Measurements from ENCODE around the gene UBE2O. TPM values are rescaled to one million over a fixed set of nuclear protein-coding genes. Genes with fewer than 3 reads are reported as not detected.

UBE2O gene
- total RNA-seq, 1 donor from 2014 or later, result 18.1 TPM

DNA sequence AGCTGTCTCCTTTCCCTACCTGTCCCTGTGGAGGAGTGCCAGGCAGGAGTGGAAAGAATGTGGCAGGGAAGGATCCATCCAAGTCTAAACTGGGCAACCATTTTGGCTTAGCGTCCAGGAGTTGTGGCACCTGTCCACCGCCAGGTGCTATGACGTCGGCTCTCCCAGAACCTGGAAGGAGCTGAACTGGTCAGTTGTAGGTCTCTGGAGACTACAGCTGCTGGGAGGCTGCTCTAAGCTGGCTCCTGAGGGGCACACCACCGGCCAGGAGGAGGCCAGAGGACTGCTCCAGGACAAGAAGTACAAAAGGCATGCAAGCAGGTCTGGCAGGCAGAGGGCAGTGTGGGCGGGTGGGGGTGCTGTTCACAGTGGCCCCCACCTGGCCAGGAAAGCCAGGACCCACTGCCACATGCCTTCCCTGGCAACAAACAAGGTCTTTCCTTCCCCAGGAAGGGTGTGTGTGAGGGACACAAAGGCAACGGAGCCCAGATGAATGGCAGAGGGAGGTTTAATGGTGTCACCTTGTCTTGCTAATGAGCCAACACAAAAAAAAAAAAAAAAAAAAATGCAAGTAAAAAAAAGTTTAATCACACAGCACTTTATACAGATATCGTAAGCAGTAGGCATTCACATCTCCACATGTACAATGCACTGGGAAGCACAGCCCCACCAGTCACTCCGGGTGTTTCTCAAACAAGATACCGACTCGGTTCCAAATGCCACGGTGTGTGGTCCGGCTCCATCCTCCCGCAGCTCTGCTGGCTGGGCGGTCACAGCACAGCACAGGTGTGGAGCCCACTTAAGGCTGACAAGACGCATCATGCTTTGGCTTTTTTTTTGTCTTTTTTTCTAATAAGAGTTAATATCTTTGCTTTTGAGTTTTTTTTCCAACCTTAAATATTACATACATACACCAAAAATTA is 63.7 kb downstream of the UBE2O start:
- DNase-seq, result peak; percentile 16

DNA sequence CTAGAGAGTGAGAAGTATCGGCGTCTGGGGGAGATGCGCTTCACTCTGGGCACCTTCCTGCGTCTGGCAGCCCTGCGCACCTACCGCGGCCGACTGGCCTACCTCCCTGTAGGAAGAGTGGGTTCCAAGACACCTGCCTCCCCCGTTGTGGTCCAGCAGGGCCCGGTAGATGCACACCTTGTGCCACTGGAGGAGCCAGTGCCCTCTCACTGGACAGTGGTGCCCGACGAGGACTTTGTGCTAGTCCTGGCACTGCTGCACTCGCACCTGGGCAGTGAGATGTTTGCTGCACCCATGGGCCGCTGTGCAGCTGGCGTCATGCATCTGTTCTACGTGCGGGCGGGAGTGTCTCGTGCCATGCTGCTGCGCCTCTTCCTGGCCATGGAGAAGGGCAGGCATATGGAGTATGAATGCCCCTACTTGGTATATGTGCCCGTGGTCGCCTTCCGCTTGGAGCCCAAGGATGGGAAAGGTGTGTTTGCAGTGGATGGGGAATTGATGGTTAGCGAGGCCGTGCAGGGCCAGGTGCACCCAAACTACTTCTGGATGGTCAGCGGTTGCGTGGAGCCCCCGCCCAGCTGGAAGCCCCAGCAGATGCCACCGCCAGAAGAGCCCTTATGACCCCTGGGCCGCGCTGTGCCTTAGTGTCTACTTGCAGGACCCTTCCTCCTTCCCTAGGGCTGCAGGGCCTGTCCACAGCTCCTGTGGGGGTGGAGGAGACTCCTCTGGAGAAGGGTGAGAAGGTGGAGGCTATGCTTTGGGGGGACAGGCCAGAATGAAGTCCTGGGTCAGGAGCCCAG is 65.8 kb downstream of the UBE2O start:
- no peak for DNase-seq

DNA sequence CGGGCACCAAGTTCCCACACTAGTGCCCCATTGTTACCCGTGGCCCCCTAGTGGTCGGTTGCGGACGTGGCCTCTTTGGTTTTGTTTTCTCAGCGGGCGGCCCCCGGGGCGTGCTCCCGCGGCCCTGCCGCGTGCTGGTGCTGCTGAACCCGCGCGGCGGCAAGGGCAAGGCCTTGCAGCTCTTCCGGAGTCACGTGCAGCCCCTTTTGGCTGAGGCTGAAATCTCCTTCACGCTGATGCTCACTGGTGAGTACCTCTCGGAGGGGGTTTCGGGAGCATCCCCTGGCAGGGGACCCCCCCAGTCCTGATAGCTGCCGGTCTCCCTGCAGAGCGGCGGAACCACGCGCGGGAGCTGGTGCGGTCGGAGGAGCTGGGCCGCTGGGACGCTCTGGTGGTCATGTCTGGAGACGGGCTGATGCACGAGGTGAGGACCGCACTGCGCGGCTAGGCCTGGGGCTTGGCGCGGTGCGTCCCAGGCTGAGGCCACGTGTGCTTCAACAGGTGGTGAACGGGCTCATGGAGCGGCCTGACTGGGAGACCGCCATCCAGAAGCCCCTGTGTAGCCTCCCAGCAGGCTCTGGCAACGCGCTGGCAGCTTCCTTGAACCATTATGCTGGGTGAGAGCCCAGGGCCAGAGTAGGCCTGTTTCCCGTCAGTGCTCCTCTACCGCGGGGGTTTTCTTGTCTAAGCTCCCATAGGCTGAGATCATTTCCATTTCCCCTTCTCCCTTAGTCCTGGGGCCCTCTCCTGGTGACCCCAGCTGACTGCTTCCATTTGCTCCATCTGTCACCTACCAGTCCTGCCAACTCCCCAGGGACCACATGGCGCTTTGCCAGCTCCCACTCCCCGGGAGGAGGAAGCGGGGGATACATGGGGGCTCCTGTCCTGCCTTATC is 66.8 kb downstream of the UBE2O start:
- DNase-seq, result peak; percentile 76

DNA sequence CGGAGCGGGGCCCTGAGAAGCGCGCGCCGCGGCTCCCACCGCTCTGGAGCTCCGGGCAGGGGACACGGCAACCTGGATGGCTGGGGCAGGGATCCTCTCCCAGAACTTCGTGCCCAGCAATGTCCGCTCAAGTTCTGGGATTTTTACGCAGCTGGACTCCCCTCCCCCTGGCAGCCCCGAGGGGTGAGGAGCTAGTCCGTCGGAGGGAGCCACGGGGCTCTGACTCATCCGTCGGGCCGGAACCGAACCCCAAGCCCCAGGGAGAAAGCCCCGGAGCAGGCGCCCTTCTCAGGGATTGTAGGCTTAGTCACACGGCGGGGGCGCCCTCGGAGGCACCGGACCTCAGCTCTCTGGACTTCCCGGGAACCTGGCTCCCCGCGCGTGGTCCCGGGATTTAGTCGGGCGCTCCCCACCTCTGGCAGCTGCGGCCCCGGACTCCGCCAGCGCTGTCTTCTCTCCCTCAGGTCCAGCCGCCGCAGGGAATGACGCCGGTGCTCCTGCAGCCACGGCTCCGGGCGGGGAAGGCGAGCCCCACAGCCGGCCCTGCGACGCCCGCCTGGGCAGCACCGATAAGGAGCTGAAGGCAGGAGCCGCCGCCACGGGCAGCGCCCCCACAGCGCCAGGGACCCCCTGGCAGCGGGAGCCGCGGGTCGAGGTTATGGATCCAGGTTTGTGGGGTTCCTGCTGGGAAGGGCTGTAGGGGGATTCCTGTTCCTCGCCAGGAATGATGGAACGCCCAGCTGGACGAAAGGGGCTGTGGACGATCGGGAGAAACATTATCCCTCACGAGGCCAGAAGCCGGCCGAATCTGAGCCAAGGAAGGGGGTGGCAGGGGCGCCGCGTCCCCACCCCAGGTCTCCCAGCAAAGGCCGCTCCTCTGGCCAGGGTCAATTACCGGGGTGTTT is 67.7 kb downstream of the UBE2O start:
- DNase-seq, result peak; percentile 30

DNA sequence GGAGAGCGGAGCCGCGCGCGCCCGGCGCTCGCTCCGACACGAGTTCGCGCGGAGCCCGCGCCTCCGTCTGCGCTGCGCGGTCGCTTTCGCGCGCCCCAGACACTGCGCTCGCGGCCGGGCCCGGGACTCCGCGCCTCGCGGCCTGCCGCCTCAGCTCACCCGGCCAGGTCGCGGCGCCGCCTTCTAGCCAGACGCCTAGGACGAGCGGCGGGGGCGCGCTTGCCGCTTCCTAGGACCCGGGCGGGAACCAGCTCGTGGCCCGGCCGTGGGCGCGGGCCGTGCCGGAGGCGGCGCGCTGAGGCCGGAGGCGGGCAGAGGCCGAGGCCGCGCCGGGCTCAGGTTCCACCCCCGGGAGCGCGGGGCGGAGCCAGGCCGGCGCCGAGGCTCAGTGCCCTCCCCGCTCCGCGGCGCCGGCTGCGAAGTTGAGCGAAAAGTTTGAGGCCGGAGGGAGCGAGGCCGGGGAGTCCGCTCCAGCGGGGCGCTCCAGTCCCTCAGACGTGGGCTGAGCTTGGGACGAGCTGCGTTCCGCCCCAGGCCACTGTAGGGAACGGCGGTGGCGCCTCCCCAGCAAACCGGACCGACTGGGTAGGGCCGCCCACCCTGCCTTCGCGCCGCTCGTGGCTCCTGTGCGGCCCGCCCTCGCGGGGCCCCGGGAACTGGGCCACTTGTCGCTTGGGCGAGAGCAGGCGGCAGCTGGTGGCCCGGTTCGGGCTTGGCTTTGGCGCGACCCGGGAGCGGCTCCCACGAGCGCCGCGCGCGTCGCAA is 68.5 kb downstream of the UBE2O start, which contains the start of gene SPHK1:
SPHK1 (plus strand) TSS at position 388 of the 765 bp plus-strand sequence. CDS start 1,036 bp downstream, outside the sequence.
- DNase-seq, result peak; percentile 83

DNA sequence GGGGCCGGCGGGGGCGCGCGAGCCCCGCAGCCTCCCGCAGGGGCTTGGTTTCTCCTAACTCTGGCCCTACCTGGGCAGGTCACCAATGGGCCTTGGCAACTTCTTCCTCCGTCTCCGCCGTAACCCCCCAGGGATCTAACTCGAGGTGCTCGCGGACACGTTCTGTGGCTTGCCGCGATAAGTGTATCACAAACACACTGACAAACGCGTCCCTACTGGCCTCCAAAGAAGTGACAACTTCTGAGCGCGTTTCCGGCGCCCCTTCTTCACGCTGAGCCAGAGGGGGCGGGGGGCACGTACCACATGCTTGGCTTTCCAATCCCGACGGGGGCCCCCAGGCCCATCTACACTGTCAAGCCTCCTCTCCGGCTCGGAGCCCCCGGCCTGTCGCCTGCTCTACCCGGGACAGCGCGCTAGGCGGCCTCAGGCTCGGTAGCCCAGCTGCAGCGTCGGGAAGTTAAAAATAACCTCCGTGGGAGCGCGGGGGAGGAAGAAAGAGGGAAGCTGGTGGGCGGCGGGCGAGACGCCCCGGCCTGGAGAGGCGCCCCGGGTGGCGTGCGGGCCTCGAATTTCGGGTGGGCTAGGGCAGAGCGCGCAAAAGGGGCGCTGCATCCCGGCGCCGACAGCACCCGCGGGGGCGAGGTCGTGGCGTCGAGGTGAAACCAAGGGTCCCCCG is 69.3 kb downstream of the UBE2O start:
- peak; percentile 80 for DNase-seq

DNA sequence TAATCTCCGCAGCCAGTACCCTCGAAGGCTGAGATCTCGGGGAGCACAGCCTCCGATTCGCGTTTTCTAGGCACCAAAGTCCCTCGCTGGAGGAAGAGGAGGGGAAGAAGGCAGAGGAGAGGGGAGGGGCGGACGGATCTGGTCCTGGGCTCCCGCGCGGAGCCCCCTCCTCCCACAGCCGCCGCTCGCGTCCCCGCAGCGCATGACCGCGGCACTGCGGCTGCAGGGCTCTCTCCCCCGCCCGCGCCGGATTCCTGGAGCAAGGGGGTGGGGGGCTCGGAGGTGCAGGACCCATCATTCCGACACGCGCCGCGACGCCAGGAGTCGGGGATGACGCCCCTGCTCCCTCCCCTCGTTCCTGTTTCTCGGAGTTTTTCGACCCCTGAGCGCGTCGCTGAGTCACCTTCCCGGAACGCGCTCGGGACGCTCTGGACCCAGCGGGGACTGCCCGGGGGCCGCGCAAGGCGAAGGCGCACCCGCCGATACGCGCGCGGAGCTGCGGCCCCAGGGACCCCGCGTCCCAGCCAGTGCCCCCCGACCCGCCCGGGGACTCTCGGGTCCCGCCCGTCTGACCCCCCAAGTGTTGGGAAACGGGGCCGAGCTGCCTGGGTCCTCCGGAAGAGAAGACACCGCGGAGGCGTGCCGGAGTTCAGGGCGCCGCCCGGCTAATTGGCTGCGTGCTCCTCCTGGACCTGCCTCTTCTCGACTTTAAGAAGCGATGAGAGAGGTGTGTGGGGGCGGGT is 70.0 kb downstream of the UBE2O start:
- DNase-seq, result peak; percentile 54

DNA sequence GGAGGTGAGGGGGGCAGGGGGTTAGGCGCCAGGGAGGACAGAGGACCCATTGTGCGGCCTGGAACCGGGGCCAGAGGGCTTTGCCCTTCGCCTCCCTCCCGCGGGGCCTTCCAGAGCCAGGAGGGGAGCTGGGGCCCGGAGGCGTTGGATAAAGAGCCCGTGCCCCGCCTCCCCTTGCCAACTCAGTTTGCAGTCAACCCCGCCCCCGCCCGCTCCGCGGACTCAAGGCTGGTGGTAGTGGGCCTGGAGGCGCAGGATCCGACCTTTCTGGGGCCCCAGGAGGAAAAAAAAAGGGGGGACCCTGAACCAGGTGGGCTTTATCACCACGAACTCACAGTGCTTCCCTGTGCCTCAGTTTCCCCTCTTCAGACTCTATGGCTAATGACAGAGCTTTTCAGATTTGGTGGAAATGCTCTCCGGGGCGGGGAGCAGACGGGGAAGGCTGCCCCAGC is 70.6 kb downstream of the UBE2O start:
- DNase-seq, result peak; percentile 47

DNA sequence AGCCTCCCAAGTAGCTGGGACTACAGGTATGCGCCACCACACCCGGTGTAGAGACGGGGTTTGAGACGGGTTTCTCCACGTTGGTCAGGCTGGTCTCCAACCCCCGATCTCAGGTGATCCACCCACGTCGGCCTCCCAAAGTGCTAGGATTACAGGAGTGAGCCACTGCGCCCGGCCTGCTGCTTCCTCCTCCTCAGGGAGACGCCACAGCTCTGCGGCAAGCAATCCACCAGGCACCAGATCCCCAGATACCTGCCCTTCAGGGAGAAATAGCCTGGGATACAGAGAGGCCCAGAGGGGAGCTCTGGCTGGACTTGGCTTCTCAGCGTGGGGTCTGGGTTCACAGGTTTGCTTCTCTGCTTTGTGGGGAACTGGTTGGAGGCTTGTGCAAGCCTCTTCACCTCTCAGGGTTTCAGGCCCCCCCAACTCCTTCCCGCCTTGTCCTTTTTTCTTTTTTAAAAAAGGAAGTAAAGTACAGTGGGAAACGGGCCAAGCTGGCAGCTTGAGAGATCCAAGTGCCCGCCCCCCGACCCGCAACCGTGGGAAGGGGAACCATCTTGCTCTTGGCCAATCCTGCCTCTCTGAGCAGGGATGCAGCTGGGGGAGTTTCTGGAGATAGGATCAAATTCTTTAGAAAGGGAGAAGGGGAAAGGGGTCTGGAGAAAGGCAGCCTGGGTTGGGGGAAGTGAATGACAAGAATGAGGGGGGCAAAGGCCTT is 71.2 kb downstream of the UBE2O start:
- DNase-seq, result peak; percentile 50

DNA sequence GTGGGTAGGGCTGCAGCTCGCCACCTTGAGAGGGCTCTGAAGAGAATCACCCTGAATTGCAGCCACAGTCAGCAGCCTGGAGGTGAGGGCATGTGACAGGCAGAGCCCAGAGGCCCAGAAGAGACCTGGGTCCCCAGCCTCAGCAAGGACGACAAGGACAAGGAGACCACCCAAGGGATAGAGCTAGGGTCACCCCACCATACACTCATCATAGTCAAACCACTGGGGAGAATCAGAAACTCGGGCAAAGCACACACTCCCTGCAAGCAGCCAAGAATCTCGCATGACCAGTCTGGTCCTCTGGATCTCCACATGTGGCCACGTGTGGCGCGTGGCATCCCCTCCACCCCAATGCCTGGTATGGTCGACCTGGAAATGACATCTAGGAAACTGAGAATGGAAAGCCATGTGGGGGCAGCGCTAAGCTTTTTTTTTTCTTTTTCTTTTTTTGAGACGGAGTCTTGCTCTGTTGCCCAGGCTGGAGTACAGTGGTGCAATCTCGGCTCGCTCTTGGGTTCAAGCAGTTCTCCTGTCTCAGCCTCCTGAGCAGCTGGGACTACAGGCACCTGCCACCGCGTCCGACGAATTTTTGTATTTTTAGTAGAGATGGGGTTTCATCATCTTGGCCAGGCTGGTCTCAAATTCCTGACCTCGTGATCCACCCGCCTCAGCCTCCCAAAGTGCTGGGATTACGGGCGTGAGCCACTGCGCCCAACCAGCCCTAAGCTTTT is 73.1 kb downstream of the UBE2O start:
- DNase-seq, result no peak

DNA sequence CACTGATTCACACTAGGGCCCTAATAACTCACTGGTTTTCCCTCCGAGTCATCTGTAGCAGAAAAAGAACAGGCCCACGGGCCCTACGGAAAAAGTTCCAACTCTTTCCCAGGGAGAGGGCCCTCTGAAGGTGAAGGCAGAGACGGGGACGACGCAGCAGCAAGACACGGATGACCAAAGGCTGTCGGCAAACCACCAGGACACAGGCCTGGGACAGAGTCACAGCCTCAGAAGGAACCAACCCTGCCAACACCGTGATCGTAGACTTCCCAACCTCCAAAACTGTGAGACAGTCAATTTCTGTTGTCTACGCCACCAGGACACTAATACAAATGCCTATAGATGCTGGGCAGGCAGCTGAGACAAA is 73.7 kb downstream of the UBE2O start:
- DNase-seq, result no peak

DNA sequence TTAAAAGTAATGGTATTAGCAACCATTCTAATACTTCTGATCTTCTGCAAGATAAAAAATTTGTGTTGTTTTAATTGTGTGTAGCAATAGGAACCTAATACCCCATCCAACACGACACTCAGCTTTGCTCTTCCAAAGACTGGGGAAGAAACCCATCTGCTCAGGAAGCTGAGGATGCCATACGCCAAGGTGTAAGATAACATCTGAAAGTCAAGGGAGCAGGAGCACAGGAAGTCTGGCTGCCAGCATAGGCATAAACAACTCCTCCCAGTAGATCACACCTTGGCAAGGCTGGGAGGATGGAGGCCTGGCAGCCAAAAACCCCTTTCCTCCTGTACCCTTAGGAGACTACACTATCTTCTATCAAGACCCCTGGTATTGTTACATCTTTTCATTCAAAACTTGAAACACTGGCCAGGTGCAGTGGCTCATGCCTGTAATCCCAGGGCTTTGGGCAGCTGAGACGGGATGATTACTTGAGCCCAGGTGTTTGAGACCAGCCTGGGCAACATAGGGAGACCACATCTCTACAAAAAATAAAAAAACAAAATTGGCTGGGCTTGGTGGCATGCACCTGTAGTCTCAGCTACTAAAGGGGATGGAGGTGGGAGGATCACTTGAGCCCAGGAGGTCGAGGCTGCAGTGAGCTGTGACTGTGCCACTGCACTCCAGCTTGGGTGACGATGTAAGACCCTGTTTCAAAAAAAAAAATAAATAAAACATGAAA is 74.2 kb downstream of the UBE2O start:
- DNase-seq, result no peak

DNA sequence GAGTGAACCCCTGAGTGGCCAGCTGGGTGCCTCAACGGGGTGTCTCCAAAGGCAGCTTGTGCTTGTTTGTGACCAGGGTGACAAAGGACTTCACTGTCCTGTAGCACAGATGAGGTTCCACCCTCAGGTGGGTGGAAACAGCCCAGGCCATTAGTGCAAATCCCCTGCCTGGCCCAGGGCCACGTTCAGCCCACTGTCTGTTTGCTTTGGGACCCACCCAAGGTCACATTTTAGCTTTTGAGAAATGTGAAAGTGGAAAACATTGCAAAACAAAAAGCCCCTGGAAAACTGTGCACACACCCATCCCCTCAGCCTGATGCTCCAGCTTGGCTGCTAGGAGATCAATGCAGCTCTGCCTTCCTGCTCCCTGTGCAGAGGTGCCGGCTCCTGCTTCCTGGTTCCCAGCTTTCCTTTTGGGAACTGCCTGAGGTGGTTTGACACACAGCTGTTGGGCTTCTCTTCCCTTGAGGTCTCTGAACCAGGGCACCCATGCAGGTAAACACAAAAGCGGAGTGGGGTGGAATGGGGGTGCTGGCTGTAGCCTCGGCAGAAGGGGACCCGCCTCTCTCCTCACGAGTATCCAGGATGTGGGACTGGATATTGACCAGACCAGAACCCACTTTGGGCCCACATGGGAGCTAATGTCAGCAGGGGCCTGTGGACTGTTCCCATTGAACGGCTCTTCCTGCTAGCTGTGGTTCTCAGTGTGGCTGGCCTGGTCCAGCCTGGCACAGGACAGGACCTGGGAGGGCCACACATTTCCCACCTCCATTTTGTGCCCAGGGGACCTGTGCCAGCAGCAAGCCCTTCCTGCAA is 76.4 kb downstream of the UBE2O start:
- DNase-seq, result peak; percentile 50

DNA sequence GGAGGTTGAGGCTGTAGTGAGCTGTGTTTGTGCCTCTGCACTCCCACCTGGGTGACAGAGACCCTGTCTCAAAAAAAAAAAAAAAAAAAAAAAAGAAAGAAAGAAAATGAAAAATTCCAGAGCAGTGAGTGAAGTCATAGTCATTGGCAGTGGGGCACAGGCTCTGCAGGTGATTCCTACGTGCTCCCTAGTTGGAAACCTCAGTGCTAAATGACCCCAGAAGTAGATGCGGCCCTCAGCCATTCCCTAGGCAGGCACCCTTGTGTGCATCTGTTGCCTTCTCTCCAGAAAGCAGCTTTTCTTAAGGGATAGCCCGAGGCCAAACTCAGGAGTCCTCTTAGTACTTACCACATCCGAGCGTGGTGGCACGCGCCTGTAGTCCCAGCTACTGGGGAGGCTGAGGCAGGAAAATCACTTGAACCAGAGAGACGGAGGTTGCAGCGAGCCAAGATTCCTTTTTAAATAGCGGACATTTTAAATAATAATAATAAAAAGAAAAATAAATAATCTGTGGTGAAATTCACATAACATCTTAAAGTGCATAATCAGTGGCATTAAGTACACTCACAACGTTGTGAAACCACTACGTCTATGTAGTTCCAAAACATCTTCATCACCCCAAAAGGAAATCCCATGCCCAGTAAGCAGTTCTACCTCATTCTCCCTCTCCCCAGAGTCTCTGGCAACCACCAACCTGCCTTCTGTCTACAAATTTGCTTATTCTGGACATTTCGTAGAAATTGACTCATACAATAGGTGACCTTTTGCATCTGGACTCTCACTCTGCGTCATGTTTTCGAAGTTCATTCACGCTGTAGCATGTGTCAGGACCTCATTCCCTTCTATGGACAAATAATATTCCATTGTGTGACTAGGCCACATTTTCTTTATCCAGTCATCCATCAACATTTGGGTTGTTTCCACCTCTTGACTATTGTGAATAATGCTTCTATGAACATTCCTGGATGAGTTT is 81.0 kb downstream of the UBE2O start:
- DNase-seq, result no peak
